ENCODE data around the gene HM13. TPM values are rescaled to one million over a fixed set of nuclear protein-coding genes. Genes with fewer than 3 reads are reported as not detected.
"Not testable (repeated sequence)": the region's sequence is repeated elsewhere in the genome, so short reads cannot be mapped to it uniquely, and the experiment has no call there.

Gene HM13
- polyA plus RNA-seq, 2 of the 4 experiments (the other 2 are of a cell fraction), result 164 to 178 TPM

DNA sequence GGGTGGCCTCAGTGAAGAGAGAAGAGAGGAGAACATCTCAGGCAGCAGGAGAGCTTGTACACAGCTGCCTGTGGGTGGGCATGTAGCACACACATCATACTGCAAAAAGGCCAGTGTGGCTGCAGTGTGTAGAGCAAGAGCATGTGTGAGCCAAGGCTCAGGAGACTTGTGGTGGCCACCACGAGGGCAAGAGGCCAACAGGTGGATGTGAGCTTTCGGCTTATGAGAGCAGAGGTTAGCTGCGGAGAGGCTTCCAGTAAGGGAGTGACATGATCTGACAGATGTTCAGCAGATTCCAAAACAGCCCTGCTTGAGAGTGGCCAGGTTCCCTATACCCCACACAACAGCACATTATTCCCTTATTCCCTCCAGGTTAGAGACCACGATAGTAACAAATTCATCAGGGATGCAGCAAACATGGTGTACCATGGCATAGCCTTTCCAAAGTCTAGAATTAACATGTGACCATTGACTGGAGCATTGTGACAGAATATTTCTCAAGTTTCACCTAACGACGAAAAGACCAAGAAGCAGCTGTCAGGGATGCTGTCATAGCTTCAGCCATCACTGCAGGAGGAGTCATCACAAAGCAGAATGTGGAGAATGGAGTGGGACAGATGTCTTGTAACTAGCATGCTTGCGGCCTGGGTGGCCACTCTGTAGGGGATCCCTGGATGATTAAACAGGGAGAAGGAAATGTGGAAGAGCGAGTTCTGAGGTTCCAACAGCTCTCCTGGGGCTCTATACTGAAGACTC lies 23.1 kb downstream of the HM13 start:
- H3K4me3 ChIP-seq, result no peak overlapping the region
- peaks cover 16% of the 10 kb centered on the region for H3K4me1 ChIP-seq
- no peak for ATAC-seq
- TF ChIP-seq RFX5 (IDR thresholded peaks at IDR 0.05) (no peak), NPAS2 (CRISPR knock-in tag; IDR thresholded peaks at IDR 0.05; ENCODE audit: borderline replicate concordance) (no peak), POLR2AphosphoS2 (conservative IDR thresholded peaks at IDR 0.05; ENCODE audit: low read length) (no peak), JUN (IDR thresholded peaks at IDR 0.05) (no peak)
- no peaks in the 10 kb centered on the region for H3K9me3 ChIP-seq
- no peak overlapping the region for H3K27ac ChIP-seq
- CTCF ChIA-PET, result interaction anchor here (1.5 to 31.2 kb wide), 3 partner anchors 15 to 75 kb away, joined by 7 to 549 read pairs (median 7); no protein-coding TSS in a partner anchor
- POLR2A ChIA-PET, result no interaction called here
- no peak for FAIRE-seq
- no peak for DNase-seq (ENCODE audit: low read depth in 1 of 2, low spot score in 1 of 2)
- H3K4me2 ChIP-seq, result no peak overlapping the region
- WGBS (ENCODE audit: missing lambda C conversion rate), result 87% methylated on average over 8 of the region's 8 CpGs

DNA sequence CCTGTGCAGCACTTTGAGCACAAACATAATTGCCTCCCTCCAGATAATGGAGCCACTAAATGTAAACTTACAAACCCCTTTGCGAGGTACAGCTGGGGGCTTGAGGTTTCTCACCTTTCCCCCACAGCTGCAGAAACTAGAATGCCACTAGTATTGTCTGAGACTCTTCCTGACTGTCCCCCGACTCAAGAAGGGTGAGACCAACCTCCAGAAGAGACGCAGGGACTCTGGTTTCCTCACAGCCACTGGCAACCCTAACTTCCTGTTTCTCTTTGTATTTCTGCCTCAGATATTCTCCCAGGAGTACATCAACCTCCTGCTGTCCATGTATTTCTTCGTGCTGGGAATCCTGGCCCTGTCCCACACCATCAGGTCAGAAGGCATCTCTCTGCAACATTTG lies 23.6 kb downstream of the HM13 start:
- DNase-seq (ENCODE audit: low read depth in 1 of 2, low spot score in 1 of 2) (no peak), ATAC-seq (no peak), FAIRE-seq (no peak)
- ChIA-PET CTCF (interaction anchor here (1.5 to 31.2 kb wide), 4 partner anchors 16 to 75 kb away, joined by 6 to 549 read pairs (median 7); no protein-coding TSS in a partner anchor), POLR2A (no interaction called here)
- Histone ChIP-seq H3K9me3 (no peaks in the 10 kb centered on the region), H3K4me3 (no peak overlapping the region), H3K27ac (no peak overlapping the region), H3K4me1 (peaks cover 18% of the 10 kb centered on the region), H3K4me2 (no peak overlapping the region)
- 89% methylated on average over 4 of the region's 4 CpGs for WGBS (ENCODE audit: missing lambda C conversion rate)
- TF ChIP-seq EP300 (IDR thresholded peaks at IDR 0.05), result no peak
- TF ChIP-seq, protein P1, sequence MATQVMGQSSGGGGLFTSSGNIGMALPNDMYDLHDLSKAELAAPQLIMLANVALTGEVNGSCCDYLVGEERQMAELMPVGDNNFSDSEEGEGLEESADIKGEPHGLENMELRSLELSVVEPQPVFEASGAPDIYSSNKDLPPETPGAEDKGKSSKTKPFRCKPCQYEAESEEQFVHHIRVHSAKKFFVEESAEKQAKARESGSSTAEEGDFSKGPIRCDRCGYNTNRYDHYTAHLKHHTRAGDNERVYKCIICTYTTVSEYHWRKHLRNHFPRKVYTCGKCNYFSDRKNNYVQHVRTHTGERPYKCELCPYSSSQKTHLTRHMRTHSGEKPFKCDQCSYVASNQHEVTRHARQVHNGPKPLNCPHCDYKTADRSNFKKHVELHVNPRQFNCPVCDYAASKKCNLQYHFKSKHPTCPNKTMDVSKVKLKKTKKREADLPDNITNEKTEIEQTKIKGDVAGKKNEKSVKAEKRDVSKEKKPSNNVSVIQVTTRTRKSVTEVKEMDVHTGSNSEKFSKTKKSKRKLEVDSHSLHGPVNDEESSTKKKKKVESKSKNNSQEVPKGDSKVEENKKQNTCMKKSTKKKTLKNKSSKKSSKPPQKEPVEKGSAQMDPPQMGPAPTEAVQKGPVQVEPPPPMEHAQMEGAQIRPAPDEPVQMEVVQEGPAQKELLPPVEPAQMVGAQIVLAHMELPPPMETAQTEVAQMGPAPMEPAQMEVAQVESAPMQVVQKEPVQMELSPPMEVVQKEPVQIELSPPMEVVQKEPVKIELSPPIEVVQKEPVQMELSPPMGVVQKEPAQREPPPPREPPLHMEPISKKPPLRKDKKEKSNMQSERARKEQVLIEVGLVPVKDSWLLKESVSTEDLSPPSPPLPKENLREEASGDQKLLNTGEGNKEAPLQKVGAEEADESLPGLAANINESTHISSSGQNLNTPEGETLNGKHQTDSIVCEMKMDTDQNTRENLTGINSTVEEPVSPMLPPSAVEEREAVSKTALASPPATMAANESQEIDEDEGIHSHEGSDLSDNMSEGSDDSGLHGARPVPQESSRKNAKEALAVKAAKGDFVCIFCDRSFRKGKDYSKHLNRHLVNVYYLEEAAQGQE (IDR thresholded peaks at IDR 0.05), result no peak

DNA sequence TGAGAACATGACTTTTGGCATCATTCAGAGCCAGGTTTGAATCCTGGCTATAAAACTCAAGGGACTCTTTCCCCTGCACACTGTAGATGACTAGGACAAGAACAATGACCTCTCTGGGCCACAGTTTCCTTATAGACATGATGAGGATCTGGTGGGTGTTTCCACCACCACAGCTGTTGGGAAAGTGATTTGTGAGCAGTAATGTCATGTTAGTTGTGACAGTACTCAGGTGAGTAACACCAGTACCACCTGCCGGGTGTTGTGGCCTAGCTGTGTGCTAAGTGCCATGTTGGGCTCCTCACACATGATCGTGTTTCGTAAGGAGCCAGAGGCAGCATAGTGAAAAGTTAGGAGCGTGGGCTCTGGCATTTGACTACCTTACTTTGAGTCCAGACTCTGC lies 24.1 kb downstream of the HM13 start:
- ChIA-PET CTCF (interaction anchor here (0.8 to 31.2 kb wide), 3 partner anchors 16 to 74 kb away, joined by 4 to 549 read pairs (median 6); no protein-coding TSS in a partner anchor), POLR2A (no interaction called here)
- no peak for ATAC-seq
- no peak for DNase-seq (ENCODE audit: low read depth in 1 of 2, low spot score in 1 of 2)
- 90% methylated on average over 4 of the region's 4 CpGs for WGBS (ENCODE audit: missing lambda C conversion rate)
- no peak for FAIRE-seq
- TF ChIP-seq NR3C1 (IDR thresholded peaks at IDR 0.05) (no peak), HDAC2 (IDR thresholded peaks at IDR 0.05) (no peak), MAZ (IDR thresholded peaks at IDR 0.05; ENCODE audit: borderline replicate concordance, low read depth, low read length) (no peak), ZNF302 (CRISPR knock-in tag; IDR thresholded peaks at IDR 0.05) (no peak), FOSB (CRISPR knock-in tag; IDR thresholded peaks at IDR 0.05) (no peak), RAD21 (conservative IDR thresholded peaks at IDR 0.05 in 1 of 2, IDR thresholded peaks at IDR 0.05 in 1 of 2) (no peak), EHF (CRISPR knock-in tag; IDR thresholded peaks at IDR 0.05) (no peak), HEYL (CRISPR knock-in tag; IDR thresholded peaks at IDR 0.05) (no peak), BHLHE40 (IDR thresholded peaks at IDR 0.05; ENCODE audit: low read depth, low read length) (no peak), ZC3H11A (IDR thresholded peaks at IDR 0.05) (no peak), TFCP2L1 (CRISPR knock-in tag; IDR thresholded peaks at IDR 0.05) (no peak), NFE2L2 (conservative IDR thresholded peaks at IDR 0.05; ENCODE audit: low read length) (no peak)
- TF ChIP-seq, protein P2, sequence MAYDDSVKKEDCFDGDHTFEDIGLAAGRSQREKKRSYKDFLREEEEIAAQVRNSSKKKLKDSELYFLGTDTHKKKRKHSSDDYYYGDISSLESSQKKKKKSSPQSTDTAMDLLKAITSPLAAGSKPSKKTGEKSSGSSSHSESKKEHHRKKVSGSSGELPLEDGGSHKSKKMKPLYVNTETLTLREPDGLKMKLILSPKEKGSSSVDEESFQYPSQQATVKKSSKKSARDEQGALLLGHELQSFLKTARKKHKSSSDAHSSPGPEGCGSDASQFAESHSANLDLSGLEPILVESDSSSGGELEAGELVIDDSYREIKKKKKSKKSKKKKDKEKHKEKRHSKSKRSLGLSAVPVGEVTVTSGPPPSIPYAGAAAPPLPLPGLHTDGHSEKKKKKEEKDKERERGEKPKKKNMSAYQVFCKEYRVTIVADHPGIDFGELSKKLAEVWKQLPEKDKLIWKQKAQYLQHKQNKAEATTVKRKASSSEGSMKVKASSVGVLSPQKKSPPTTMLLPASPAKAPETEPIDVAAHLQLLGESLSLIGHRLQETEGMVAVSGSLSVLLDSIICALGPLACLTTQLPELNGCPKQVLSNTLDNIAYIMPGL (CRISPR knock-in tag; IDR thresholded peaks at IDR 0.05; ENCODE audit: borderline replicate concordance), result no peak
- TF ChIP-seq, protein P3, sequence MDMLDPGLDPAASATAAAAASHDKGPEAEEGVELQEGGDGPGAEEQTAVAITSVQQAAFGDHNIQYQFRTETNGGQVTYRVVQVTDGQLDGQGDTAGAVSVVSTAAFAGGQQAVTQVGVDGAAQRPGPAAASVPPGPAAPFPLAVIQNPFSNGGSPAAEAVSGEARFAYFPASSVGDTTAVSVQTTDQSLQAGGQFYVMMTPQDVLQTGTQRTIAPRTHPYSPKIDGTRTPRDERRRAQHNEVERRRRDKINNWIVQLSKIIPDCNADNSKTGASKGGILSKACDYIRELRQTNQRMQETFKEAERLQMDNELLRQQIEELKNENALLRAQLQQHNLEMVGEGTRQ (IDR thresholded peaks at IDR 0.05), result no peak
- Histone ChIP-seq H3K27ac (no peak overlapping the region), H3K9me3 (no peaks in the 10 kb centered on the region), H3K4me1 (peaks cover 18% of the 10 kb centered on the region), H3K4me2 (no peak overlapping the region), H3K4me3 (no peak overlapping the region)

DNA sequence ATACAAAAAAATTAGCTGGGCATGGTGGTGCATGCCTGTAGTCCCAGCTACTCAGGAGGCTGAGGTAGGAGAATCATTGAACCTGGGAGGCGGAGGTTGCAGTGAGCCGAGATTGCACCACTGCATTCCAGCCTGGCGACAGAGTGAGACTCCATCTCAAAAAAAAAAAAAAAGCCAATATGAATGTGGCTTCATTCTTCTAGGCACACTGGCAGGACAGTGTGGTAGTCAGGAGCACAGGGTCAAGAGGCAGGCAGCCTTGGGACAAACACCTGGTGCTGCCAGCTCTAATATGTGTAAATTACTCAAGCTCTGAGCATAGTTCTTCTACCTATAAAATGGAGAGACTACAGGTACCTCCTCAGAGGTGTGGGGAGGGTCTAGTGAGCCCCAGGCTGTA lies 25.4 kb downstream of the HM13 start:
- ATAC-seq; H3K4me3 ChIP-seq; H3K27ac ChIP-seq; POLR2A ChIA-PET; H3K9me3 ChIP-seq; H3K4me2 ChIP-seq; FAIRE-seq; DNase-seq (ENCODE audit: low read depth in 1 of 2, low spot score in 1 of 2): not testable (repeated sequence)
- peaks cover 22% of the 10 kb centered on the region for H3K4me1 ChIP-seq
- CTCF ChIA-PET, result interaction anchor here (1.4 to 31.2 kb wide), 3 partner anchors 25 to 81 kb away, joined by 3 to 549 read pairs (median 6); no protein-coding TSS in a partner anchor
- WGBS (ENCODE audit: missing lambda C conversion rate), result 89% methylated on average over 3 of the region's 3 CpGs

Measured in A549 (cell line).